Heart right ventricle (tissue), 16 donors: ENCODE measurements around the gene NEBL. TPM values are rescaled to one million over a fixed set of nuclear protein-coding genes. Genes with fewer than 3 reads are reported as not detected.
A peak's percentile ranks its signal among the peaks of the same experiment; 100 is the strongest.
"Not testable (repeated sequence)": the region's sequence is repeated elsewhere in the genome, so short reads cannot be mapped to it uniquely, and the experiment has no call there.

Source experiments
- ATAC-seq, 8 donors: fragments of 200-7000 bp; cut with Tn5 transposase; one replicate each; pipeline ENCODE4 v1.9.1; 2020; ENCODE audit warnings: mild to moderate bottlenecking in 8 of 8, moderate library complexity in 8 of 8, moderate number of reproducible peaks in 1 of 8
- DNase-seq, 2 donors: peaks; one replicate each; pipeline ENCODE4 v3.0.0-alpha.2; 2020
- H3K27ac ChIP-seq, 10 donors: fragments of 200-600 bp; sonication (generic) in 2 of 10; one replicate each; pipeline versions ENCODE4 v1.5.0 to v1.8.0; 2020 to 2022; ENCODE audit warnings: mild to moderate bottlenecking in 3 of 10
- H3K27me3 ChIP-seq, 7 donors: fragments of 200-600 bp; one replicate each; pipeline ENCODE4 v1.8.0; 2021 to 2022; ENCODE audit warnings: mild to moderate bottlenecking in 2 of 7
- H3K36me3 ChIP-seq, 9 donors: fragments of 200-600 bp; sonication (generic) in 1 of 9; one replicate each; pipeline versions ENCODE4 v1.5.0 to v1.8.0; 2020 to 2022; ENCODE audit warnings: mild to moderate bottlenecking in 2 of 9
- H3K4me1 ChIP-seq, 9 donors: fragments of 200-600 bp; sonication (generic) in 1 of 9; one replicate each; pipeline versions ENCODE4 v1.5.0 to v1.8.0; 2020 to 2022; ENCODE audit warnings: mild to moderate bottlenecking in 4 of 9
- H3K4me3 ChIP-seq, 10 donors: fragments of 200-600 bp; sonication (generic) in 2 of 10; one replicate each; pipeline versions ENCODE4 v1.5.0 to v1.8.0; 2020 to 2022; ENCODE audit warnings: mild to moderate bottlenecking in 7 of 10, moderate library complexity in 2 of 10
- H3K9me3 ChIP-seq, 11 donors: fragments of 200-600 bp in 10 of 11; sonication (generic) in 2 of 11; one replicate each; pipeline versions ENCODE4 v1.5.0 to v1.8.0; 2013 to 2022; ENCODE audit warnings: mild to moderate bottlenecking in 2 of 11, control low read depth in 1 of 11, moderate library complexity in 1 of 11
- WGBS, 2 donors: extraction: QIAGEN DNeasy Blood & Tissue Kit; methylation state at CpG; one replicate each; pipeline ENCODE4 v1.1.7; 2013; ENCODE audit warnings: inconsistent platforms in 1 of 2; 5-methylcytosine and 5-hydroxymethylcytosine counted together
- intact Hi-C, 10 donors: fragments of 100-400 bp; cut with DNase I; formaldehyde crosslinking; loops; one replicate each; pipeline versions ENCODE4 v1.11.1 to v1.14.2; 2022
- long read RNA-seq, 3 donors: library from polyadenylated mRNA; unstranded; transcript quantifications; one replicate each; pipeline ENCODE4 v2.0.0, GENCODE V29; 2020 to 2021
- polyA plus RNA-seq, 2 donors: library from polyadenylated mRNA; stranded (reverse); fragments of 200-250 nt; gene quantifications; one replicate each; pipeline ENCODE4 v1.2.3, GENCODE V29; 2013
- total RNA-seq, 10 donors: library from RNA; stranded (reverse); fragmentation: NEBNext Ultra II Directional in 3 of 10; extraction: Animal tissue kit (Norgen Biotek cat#: 25700) in 3 of 10; gene quantifications; one replicate each; pipeline versions ENCODE4 v1.2.1 to v1.2.4, GENCODE V29; 2021 to 2023
- TF ChIP-seq, protein P1 (sequence below), 9 donors: fragments of 200-600 bp; sonication (generic) in 2 of 9; IDR thresholded peaks; one replicate each; pipeline versions ENCODE4 v1.5.0 to v1.8.0; 2021 to 2022; ENCODE audit warnings: antibody characterized with exemption in 9 of 9, mild to moderate bottlenecking in 5 of 9, moderate library complexity in 1 of 9
- donor health status: Arrhythmogenic right ventricular cardiomyopathy.
- donor health status: ischemic (EF 13 %, LVEDD 7.1; RV severe dilation, severe dysfunction).
- donor health status: healthy with polysubstance abuse.
- donor health status: DM: no; HTN: yes; CAD: no.
- donor health status: DM: no; HTN: no; CAD: no.
- donor health status: ischemic (EF 25% LVEDD 6.9; RV normal size, moderate dysfunction).
- donor health status: ischemic (EF 25% LVEDD 5.7; RV mildly dilated, moderate dysfunction).
- donor health status: healthy.
- donor health status: DM: yes; HTN: yes; CAD: no.
- donor health status: Ischemic cardiomyopathy.
- donor health status: ischemic (EF 35%, LVEDD 5.7; RV mildly dilated, moderate dysfunction).
- donor health status: nonischemic (EF 11% LVEDD 7.7; RV severe dilation, severe dysfunction).
- donor health status: DM: yes; HTN: yes; CAD: no.
- donor health status: PGD.
- donor health status: ischemic (EF 29% LVEDD 5.4; RV normal size, mild dysfunction).
- donor health status: nonischemic (EF 23%, LVEDD 6.1; RV moderate dilation, normal function).

Gene NEBL, protein sequence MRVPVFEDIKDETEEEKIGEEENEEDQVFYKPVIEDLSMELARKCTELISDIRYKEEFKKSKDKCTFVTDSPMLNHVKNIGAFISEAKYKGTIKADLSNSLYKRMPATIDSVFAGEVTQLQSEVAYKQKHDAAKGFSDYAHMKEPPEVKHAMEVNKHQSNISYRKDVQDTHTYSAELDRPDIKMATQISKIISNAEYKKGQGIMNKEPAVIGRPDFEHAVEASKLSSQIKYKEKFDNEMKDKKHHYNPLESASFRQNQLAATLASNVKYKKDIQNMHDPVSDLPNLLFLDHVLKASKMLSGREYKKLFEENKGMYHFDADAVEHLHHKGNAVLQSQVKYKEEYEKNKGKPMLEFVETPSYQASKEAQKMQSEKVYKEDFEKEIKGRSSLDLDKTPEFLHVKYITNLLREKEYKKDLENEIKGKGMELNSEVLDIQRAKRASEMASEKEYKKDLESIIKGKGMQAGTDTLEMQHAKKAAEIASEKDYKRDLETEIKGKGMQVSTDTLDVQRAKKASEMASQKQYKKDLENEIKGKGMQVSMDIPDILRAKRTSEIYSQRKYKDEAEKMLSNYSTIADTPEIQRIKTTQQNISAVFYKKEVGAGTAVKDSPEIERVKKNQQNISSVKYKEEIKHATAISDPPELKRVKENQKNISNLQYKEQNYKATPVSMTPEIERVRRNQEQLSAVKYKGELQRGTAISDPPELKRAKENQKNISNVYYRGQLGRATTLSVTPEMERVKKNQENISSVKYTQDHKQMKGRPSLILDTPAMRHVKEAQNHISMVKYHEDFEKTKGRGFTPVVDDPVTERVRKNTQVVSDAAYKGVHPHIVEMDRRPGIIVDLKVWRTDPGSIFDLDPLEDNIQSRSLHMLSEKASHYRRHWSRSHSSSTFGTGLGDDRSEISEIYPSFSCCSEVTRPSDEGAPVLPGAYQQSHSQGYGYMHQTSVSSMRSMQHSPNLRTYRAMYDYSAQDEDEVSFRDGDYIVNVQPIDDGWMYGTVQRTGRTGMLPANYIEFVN
- total RNA-seq (100 to 1,000 TPM; 609 to 899 (median 752) TPM), polyA plus RNA-seq (100 to 1,000 TPM; 113 to 680 TPM)
- long read RNA-seq, donor 1, full-length matches to known transcripts = 10 of 272 reads
- long read RNA-seq, donor 1, partial matches to known transcripts = 140 of 272 reads
- long read RNA-seq, donor 1, other reads (novel, unspliced or antisense) = 122 of 272 reads
- long read RNA-seq, donor 2, full-length matches to known transcripts = 14 of 416 reads
- long read RNA-seq, donor 2, partial matches to known transcripts = 196 of 416 reads
- long read RNA-seq, donor 2, other reads (novel, unspliced or antisense) = 206 of 416 reads
- long read RNA-seq, donor 3, full-length matches to known transcripts = 9 of 516 reads
- long read RNA-seq, donor 3, partial matches to known transcripts = 233 of 516 reads
- long read RNA-seq, donor 3, other reads (novel, unspliced or antisense) = 274 of 516 reads

DNA sequence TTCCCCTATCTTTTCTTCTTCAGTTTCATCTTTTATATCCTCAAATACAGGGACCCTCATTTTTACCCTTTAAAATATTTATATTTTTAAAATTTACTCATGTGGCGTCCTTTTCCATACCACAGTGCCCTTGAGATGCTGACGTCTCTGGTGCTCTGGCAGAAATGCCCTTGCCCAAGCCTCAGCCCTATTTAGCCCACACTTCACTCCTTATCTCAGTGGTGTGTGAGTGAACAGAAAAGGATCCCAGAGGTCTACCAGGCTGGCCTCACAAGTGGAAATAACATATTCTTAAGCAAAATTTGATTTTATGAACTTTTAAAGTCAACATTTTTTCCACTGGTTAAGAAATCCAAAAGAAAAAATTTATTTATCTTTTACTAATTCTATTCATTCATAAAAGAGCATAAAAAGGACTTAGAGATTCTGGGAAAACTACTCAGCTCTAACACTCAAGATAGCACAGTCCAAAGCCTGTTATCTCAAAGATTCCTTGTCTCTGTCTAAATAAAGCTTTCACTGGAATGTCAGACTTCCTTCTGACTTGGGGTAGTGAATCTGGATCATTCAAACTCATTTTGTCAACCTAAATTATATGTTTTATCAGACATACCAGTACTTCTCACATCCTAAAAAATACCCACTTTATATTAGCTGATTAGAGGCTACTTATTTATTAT, at the start of gene NEBL:
TSS of gene NEBL (minus strand) at position 166 of the 680 bp plus-strand sequence. CDS start at position 60, 106 bp downstream.
- DNase-seq (peak; percentile 16 to 40), ATAC-seq (peak; percentile 83 to 91 (median 86))
- intact Hi-C loops = loop anchor here in 3 of 10 donors (5.0 to 10.0 kb wide), 3 partner anchors 118 to 175 kb away; no protein-coding TSS in a partner anchor
- H3K4me1 ChIP-seq = peaks cover 0 to 8% (median 0%) of the 10 kb centered on the region in 9 donors
- no peaks in the 10 kb centered on the region for H3K27me3 ChIP-seq
- H3K9me3 ChIP-seq = no peaks in the 10 kb centered on the region
- H3K4me3 ChIP-seq = peak within 1 kb of the TSS; percentile 30 to 59 (median 48)
- peaks cover 0 to 5% (median 0%) of the 10 kb centered on the region in 9 donors for H3K36me3 ChIP-seq
- WGBS, 2 donors = 24 to 45% methylated on average over 2 of the region's 2 CpGs
- TF ChIP-seq, protein P1, sequence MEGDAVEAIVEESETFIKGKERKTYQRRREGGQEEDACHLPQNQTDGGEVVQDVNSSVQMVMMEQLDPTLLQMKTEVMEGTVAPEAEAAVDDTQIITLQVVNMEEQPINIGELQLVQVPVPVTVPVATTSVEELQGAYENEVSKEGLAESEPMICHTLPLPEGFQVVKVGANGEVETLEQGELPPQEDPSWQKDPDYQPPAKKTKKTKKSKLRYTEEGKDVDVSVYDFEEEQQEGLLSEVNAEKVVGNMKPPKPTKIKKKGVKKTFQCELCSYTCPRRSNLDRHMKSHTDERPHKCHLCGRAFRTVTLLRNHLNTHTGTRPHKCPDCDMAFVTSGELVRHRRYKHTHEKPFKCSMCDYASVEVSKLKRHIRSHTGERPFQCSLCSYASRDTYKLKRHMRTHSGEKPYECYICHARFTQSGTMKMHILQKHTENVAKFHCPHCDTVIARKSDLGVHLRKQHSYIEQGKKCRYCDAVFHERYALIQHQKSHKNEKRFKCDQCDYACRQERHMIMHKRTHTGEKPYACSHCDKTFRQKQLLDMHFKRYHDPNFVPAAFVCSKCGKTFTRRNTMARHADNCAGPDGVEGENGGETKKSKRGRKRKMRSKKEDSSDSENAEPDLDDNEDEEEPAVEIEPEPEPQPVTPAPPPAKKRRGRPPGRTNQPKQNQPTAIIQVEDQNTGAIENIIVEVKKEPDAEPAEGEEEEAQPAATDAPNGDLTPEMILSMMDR (IDR thresholded peaks at IDR 0.05) = no peak
- peak within 1 kb of the TSS; percentile 72 to 95 (median 90) for H3K27ac ChIP-seq

DNA sequence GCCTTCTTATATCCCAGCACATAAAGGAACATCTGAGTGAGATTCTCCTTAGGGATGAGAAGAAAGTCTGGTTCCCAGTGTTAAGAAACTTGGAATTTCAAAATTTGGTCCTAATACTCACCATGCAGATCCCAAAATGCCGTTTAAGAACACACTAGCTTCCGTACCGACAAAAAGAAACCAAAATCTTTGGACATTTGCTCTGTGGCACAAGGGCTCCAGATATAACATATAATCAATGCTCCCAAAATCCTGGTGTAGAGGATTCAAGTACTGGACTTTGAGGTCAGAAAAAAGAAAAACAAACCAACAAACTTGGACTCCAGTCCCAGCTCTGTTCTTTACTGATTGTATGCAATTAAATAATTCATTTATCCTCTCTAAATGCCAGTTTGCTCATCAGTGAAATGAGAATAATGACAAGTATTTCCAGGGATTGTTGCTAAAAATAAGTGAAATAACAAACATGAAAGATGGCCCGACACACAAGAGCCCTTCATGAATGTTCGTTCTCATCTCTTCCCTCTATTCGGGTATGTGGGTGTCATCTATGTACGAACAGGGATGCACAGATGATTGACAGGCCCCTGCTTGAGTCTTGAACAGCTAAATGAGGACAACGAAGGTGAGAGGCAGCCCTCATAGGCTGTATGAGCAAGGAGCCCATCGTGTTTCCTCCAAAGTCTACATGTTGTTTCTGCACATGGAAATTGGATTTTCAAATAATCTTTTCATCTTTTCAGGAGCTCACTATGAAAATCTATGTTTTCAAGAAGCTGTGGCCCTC, 48.6 kb upstream of the NEBL start:
- no peaks in the 10 kb centered on the region for H3K36me3 ChIP-seq
- 83 to 84% methylated on average over 9 of the region's 9 CpGs for WGBS, 2 donors
- H3K4me3 ChIP-seq = no peak overlapping the region
- no peak for ATAC-seq
- intact Hi-C loops = no loop called here
- peaks cover 0 to 3% (median 0%) of the 10 kb centered on the region in 9 donors for H3K4me1 ChIP-seq
- TF ChIP-seq, protein P1 (IDR thresholded peaks at IDR 0.05) = no peak
- no peak overlapping the region for H3K27ac ChIP-seq
- no peaks in the 10 kb centered on the region for H3K27me3 ChIP-seq
- no peak for DNase-seq
- H3K9me3 ChIP-seq = peaks cover 0 to 10% (median 0%) of the 10 kb centered on the region in 11 donors

DNA sequence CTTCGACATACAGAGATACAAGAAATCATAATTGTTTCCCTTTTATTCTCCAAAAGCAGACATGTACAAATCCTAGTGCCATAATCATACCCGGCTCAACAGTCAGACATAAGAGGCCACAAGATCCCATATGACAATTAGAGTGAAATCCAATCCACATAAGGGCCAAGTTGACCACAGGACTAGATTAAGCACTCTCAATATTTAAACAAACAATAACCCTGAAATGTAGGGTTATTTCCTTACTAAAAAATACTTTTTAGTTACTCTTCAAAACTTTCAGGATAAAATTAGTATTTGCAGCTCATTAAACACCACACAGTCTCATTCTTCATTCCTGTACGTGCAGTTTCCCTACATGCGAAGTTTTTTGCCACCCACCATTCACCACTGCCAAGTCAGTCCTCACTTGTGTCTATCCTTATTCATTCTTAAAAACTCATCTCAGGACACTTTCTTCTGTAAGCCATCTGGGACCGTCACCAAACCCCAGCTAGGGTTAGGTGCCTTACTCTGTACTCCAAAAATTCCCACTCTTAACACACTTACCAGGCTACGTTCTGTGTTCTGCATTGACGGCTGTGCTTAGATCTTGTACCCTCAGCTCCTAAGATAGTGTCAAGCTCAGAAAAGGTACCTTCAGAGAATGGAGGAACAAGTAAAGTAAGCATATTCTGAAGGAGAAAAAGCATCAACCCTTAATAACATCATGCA, 47.8 kb upstream of the NEBL start:
- Histone ChIP-seq H3K27ac (no peak overlapping the region), H3K9me3 (peaks cover 0 to 10% (median 0%) of the 10 kb centered on the region in 11 donors), H3K36me3 (no peaks in the 10 kb centered on the region), H3K4me1 (peaks cover 0 to 3% (median 0%) of the 10 kb centered on the region in 9 donors), H3K27me3 (no peaks in the 10 kb centered on the region), H3K4me3 (no peak overlapping the region)
- TF ChIP-seq, protein P1 (IDR thresholded peaks at IDR 0.05) = no peak
- no peak for DNase-seq
- ATAC-seq = no peak
- intact Hi-C loops = no loop called here
- WGBS, 2 donors = 92 to 94% methylated on average over 7 of the region's 7 CpGs

DNA sequence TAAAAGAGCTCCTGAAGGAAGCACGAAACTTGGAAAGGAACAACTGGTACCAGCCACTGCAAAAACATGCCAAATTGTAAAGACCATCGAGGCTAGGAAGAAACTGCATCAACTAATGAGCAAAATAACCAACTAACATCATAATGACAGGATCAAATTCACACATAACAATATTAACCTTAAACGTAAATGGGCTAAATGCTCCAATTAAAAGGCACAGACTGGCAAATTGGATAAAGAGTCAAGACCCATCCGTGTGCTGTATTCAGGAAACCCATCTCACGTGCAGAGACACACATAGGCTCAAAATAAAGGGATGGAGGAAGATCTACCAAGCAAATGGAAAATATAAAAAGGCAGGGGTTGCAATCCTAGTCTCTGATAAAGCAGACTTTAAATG, 42.3 kb upstream of the NEBL start:
- H3K27ac ChIP-seq, ATAC-seq, H3K27me3 ChIP-seq, H3K4me3 ChIP-seq, intact Hi-C loops, DNase-seq, H3K4me1 ChIP-seq, H3K36me3 ChIP-seq: not testable (repeated sequence)
- WGBS, 2 donors = 50 to 97% methylated on average over 1 to 2 of the region's 5 CpGs
- H3K9me3 ChIP-seq = peaks cover 0 to 11% (median 0%) of the 10 kb centered on the region in 11 donors
